Measurements from ENCODE around the gene GATA5.

Gene GATA5

DNA sequence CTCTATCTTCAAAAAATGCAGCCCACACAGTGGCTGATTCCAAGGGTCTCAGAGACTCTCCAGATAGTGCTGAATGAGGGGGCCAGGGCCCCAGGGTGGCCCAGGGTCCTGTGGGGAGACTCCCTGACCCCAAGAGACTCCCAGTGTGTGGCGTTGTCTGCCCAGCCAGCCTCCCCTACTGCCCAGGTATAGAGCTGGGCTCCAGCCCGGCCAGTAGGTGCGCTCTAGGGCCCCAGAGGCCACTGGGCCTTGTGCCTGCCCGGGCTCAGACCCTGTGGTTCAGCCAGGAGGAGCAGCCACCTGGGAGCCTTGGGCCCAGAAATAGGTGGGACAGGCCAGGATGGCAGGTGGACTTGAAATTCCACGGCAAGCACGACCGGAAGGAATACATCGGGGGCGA lies 30.3 kb upstream of the GATA5 start:
- no peak for DNase-seq (ENCODE audit: low spot score)
- H3K4me3 ChIP-seq = no peak overlapping the region
- TF ChIP-seq, protein P1, sequence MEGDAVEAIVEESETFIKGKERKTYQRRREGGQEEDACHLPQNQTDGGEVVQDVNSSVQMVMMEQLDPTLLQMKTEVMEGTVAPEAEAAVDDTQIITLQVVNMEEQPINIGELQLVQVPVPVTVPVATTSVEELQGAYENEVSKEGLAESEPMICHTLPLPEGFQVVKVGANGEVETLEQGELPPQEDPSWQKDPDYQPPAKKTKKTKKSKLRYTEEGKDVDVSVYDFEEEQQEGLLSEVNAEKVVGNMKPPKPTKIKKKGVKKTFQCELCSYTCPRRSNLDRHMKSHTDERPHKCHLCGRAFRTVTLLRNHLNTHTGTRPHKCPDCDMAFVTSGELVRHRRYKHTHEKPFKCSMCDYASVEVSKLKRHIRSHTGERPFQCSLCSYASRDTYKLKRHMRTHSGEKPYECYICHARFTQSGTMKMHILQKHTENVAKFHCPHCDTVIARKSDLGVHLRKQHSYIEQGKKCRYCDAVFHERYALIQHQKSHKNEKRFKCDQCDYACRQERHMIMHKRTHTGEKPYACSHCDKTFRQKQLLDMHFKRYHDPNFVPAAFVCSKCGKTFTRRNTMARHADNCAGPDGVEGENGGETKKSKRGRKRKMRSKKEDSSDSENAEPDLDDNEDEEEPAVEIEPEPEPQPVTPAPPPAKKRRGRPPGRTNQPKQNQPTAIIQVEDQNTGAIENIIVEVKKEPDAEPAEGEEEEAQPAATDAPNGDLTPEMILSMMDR (IDR thresholded peaks at IDR 0.05) = no peak
- no peak overlapping the region for H3K27ac ChIP-seq

DNA sequence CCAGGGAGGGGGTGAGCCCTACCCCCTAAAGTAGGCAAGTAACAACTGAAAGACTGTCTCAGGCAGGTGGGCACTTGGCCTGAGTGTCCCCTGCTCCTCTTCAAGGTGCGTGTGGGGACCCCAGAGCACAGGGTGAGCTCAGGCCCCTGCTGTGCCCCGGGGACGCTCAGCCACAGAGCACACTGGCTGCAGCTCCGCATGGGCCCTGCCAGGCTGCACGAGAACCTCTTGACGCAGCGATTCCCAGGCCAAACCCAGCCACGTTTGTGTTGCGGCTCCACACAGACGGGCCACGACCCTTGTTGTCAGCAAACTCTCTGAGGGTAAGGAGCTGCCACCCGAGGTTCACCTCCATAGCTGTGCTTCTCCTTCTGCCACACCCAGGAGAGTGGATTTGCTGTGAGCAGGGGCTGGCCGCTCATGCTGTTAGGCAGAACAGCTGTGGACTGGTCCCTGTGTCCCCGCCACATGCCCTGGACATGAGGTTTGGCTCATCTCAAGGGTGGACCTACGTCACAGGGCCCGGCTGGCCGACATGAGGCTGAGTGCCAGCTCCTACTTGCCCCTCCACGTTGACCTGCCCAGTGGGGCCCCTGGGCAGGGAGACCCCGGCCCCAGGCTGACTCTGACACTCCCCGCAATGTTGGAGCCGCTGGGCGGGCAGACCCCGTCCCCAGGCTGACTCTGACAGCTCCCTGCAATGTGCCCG lies 29.7 kb upstream of the GATA5 start:
- no peak overlapping the region for H3K4me3 ChIP-seq
- no peak for DNase-seq (ENCODE audit: low spot score)
- H3K27ac ChIP-seq = no peak overlapping the region
- TF ChIP-seq, protein P1 (IDR thresholded peaks at IDR 0.05) = no peak

DNA sequence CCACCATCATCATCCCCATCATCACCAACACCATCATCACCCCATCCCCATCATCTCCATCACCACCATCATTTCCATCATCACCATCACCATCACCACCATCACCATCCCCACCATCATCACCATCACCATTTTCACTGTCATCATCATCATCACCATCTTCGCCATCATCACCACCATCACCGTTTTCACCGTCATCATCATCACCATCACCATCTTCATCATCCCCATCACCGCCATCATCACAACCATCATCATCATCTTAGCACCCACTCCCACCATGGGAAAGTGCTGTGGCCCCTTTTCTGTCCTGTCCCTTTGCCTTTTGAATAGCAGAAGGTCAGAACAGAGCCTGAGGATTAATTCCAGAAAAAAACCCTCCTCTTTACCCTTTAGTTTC lies 28.5 kb upstream of the GATA5 start:
- TF ChIP-seq, protein P1 (IDR thresholded peaks at IDR 0.05) = no peak
- DNase-seq (ENCODE audit: low spot score) = no peak
- Histone ChIP-seq H3K27ac (no peak overlapping the region), H3K4me3 (no peak overlapping the region)

DNA sequence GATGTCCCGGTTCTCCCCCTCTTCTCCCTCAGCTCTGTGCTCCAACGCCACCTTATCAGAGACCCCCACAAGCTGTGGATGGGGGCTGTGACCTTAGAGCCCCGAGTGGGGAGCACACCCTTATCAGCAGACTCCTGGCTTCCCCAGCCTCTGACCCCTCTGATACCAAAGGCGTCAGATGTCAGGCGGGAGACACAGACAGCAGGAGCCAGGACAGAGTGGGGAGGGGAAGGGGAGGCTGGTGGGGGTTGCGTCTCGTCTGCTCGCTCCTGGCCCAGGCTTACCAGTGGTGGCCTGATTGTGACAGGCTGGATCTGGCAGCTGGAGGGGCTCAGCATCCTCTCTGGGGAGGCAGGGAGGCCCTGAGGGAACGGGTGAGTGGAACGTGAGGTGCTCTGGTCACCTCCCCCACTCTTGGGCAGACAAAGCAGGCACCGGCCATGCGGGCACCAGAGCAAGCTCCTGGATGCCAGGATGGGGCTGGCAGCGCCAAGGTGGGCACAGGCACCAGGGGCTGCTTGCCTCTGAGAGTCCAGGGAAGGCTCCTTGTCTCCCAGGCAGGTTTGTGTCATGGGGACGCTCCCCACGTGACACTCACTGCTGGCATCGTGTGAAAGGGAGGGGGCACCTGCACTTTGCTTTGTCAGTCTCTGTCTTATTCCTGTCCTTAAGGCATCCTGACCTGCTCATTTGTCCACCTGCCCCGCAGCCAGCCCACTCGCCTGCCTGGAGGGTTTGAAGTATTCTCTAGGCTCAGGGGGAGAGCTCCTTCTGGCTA lies 27.8 kb upstream of the GATA5 start:
- DNase-seq (ENCODE audit: low spot score) = no peak
- Histone ChIP-seq H3K4me3 (no peak overlapping the region), H3K27ac (no peak overlapping the region)
- TF ChIP-seq, protein P1 (IDR thresholded peaks at IDR 0.05) = no peak

DNA sequence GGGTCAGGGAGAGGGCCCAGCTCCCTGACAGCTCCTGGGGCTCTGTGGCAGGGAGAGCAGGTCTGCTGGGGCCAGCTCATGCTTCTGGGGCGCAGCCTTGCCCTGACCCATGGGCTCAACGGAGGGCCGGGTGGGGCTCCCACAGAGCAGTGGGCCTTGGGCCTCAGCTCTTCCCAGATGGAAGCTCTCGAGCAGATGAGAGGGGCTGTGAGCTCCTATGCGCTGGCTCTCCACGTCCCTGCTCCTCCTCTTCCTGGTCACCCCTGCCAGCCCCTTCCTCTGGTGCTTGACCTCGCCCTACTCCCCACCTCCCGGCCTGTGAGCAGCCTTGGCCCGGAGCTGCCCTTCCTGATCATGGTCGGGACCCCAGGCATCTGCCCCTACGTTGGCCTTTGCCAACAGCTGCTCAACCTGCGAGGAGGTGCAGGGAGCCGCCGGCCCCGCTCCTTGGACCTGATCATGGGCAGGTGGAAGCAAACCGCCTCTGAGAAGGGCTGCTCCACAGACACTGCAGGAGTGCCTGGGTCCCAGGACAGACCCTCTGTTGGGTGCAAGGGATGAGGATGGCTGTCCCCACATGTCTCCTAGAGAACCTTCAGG lies 26.8 kb upstream of the GATA5 start:
- no peak for DNase-seq (ENCODE audit: low spot score)
- TF ChIP-seq, protein P1 (IDR thresholded peaks at IDR 0.05) = no peak
- Histone ChIP-seq H3K4me3 (no peak overlapping the region), H3K27ac (no peak overlapping the region)

DNA sequence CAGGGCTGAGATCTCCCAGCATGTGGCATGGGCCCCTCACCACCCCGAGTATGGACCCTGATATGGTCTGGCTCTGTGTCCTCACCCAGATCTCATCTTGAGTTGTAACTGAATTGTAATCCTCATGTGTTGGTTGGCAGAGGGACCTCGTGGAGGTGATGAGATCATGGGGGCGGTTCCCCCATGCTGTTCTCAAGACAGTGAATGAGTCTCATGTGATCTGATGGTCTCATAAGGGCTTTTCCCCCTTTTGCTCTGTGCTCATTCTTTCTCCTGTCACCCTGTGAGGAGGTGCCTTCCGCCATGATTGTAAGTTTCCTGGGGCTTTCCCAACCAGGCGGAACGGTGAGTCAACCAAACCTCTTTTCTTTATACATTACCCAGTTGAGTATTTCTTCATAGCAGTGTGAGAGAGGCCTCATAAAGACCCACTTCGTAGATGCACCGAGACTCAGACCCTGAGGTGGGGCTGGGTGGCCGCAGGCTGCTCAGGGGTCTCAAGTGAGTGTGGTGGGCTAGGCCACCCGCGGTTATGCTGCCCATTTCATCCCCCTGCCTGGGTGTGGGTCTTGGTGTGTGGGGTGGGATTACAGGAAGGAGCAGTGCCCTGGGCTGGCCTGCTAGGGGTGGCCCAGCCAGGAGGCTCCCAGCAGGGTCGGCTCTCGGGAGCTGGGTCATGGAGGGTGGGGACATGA lies 26.2 kb upstream of the GATA5 start:
- Histone ChIP-seq H3K27ac (no peak overlapping the region), H3K4me3 (no peak overlapping the region)
- DNase-seq (ENCODE audit: low spot score) = no peak
- TF ChIP-seq, protein P1 (IDR thresholded peaks at IDR 0.05) = no peak
